ENCODE data around the gene SYTL3. TPM values are rescaled to one million over a fixed set of nuclear protein-coding genes. Genes with fewer than 3 reads are reported as not detected.

Gene SYTL3
- total RNA-seq, 1 experiment from 2014 or later = 7.7 TPM

Other genes starting within 250 kb of the SYTL3 start
- gene TMEM181, start 90.0 kb upstream of the SYTL3 start, total RNA-seq (2014; rRNA removed; shearing (Covaris generic)) = 27.3 and 42.7 TPM in 2 replicates
- gene DYNLT1, start 5.3 kb upstream of the SYTL3 start, total RNA-seq (2014; rRNA removed; shearing (Covaris generic)) = 276 and 290 TPM in 2 replicates
- gene EZR, start 169.3 kb downstream of the SYTL3 start, total RNA-seq (2014; rRNA removed; shearing (Covaris generic)) = 139 and 224 TPM in 2 replicates

Data from M059J (cell line).